ENCODE data around the gene METTL2B.
A peak's percentile ranks its signal among the peaks of the same experiment; 100 is the strongest.
"Not testable (repeated sequence)": the region's sequence is repeated elsewhere in the genome, so short reads cannot be mapped to it uniquely, and the experiment has no call there.

METTL2B gene

GRCh38 chr7:128529191-128529590, 52.6 kb downstream of the METTL2B start:
- DNase-seq: not testable (repeated sequence)

GRCh38 chr7:128530121-128530854, 53.7 kb downstream of the METTL2B start:
- DNase-seq: peak; percentile 45 to 76 (median 69)

- no peak for DNase-seq
Observed at GRCh38 chr7:128530855-128531104, 54.2 kb downstream of the METTL2B start.

GRCh38 chr7:128531105-128531954, 54.8 kb downstream of the METTL2B start:
- DNase-seq: peak; percentile 73 to 93 (median 93)

- DNase-seq: peak in 2 of 3 experiments; percentile 48 to 53
Observed at GRCh38 chr7:128531955-128532478, 55.5 kb downstream of the METTL2B start.

GRCh38 chr7:128532956-128533355, 56.4 kb downstream of the METTL2B start:
- DNase-seq: not testable (repeated sequence)

- DNase-seq: not testable (repeated sequence)
Observed at GRCh38 chr7:128537410-128537809, 60.9 kb downstream of the METTL2B start.

GRCh38 chr7:128542530-128542929, 66.0 kb downstream of the METTL2B start:
- not testable (repeated sequence) for DNase-seq

GRCh38 chr7:128543300-128543699, 66.8 kb downstream of the METTL2B start:
- not testable (repeated sequence) for DNase-seq

GRCh38 chr7:128546319-128546851, 69.8 kb downstream of the METTL2B start:
- DNase-seq: not testable (repeated sequence)

- DNase-seq: no peak
Observed at GRCh38 chr7:128550920-128551319, 74.4 kb downstream of the METTL2B start.

- DNase-seq: not testable (repeated sequence)
Observed at GRCh38 chr7:128554394-128554793, 77.8 kb downstream of the METTL2B start.

All from NCI-H1417 (cell line).